Activated gamma-delta T cell treated with anti-CD3 and anti-CD28 coated beads, Interleukin-2, amount 50 U/mL, for 16 hours (primary cell): ENCODE measurements around the gene FKBP15.
"Not testable (repeated sequence)": the region's sequence is repeated elsewhere in the genome, so short reads cannot be mapped to it uniquely, and the experiment has no call there.

Source experiments
- DNase-seq: peaks from one replicate; pipeline ENCODE4 v3.0.0-alpha.2; 2020; ENCODE audit warnings: low read depth

FKBP15 gene

GRCh38 chr9:113149561-113149960 is 71.5 kb downstream of the FKBP15 start:
- not testable (repeated sequence) for DNase-seq

GRCh38 chr9:113148781-113149510 is 72.1 kb downstream of the FKBP15 start:
- DNase-seq, result no peak

- no peak for DNase-seq
Observed at GRCh38 chr9:113148372-113148705, 72.7 kb downstream of the FKBP15 start.

GRCh38 chr9:113143432-113144227 is 77.4 kb downstream of the FKBP15 start:
- DNase-seq, result no peak

- DNase-seq, result not testable (repeated sequence)
Observed at GRCh38 chr9:113140896-113141295, 80.2 kb downstream of the FKBP15 start.

GRCh38 chr9:113139953-113140352 is 81.1 kb downstream of the FKBP15 start:
- DNase-seq, result no peak

GRCh38 chr9:113139225-113139829 is 81.8 kb downstream of the FKBP15 start:
- no peak for DNase-seq

GRCh38 chr9:113138760-113139159 is 82.3 kb downstream of the FKBP15 start:
- no peak for DNase-seq

- DNase-seq, result no peak
Observed at GRCh38 chr9:113137196-113138168, 83.6 kb downstream of the FKBP15 start.

GRCh38 chr9:113131689-113132151 is 89.4 kb downstream of the FKBP15 start:
- no peak for DNase-seq

GRCh38 chr9:113129884-113130283 is 91.2 kb downstream of the FKBP15 start:
- no peak for DNase-seq

GRCh38 chr9:113129466-113129865 is 91.6 kb downstream of the FKBP15 start:
- DNase-seq, result no peak

GRCh38 chr9:113125386-113126035 is 95.6 kb downstream of the FKBP15 start:
- no peak for DNase-seq

- DNase-seq, result not testable (repeated sequence)
Observed at GRCh38 chr9:113118829-113119228, 102.2 kb downstream of the FKBP15 start.
